Eye (tissue), 1 donor: ENCODE data around the gene XPO4.
"Not testable (repeated sequence)": the region's sequence is repeated elsewhere in the genome, so short reads cannot be mapped to it uniquely, and the experiment has no call there.

Source experiments
- DNase-seq: peaks from one replicate; pipeline ENCODE4 v3.0.0-alpha.2; 2015

The XPO4 gene

GRCh38 chr13:20902438-20903163 is at the start of gene XPO4:
Gene XPO4 (minus strand): TSS chr13:20902746. CDS start chr13:20902738, 8 bp downstream.
- DNase-seq: peak; percentile 95

GRCh38 chr13:20948001-20948400 is 45.5 kb upstream of the XPO4 start:
- DNase-seq: not testable (repeated sequence)

GRCh38 chr13:20945952-20946383 is 43.4 kb upstream of the XPO4 start:
- peak; percentile 23 for DNase-seq

GRCh38 chr13:20942938-20943559 is 40.5 kb upstream of the XPO4 start:
- DNase-seq: no peak

GRCh38 chr13:20940511-20940910 is 38.0 kb upstream of the XPO4 start:
- not testable (repeated sequence) for DNase-seq

GRCh38 chr13:20940083-20940482 is 37.5 kb upstream of the XPO4 start:
- no peak for DNase-seq

GRCh38 chr13:20939662-20940061 is 37.1 kb upstream of the XPO4 start:
- DNase-seq: no peak

- no peak for DNase-seq
Measured at GRCh38 chr13:20938302-20938701, 35.8 kb upstream of the XPO4 start.

GRCh38 chr13:20927596-20928257 is 25.2 kb upstream of the XPO4 start:
- DNase-seq: no peak

- not testable (repeated sequence) for DNase-seq
Measured at GRCh38 chr13:20925395-20925790, 22.8 kb upstream of the XPO4 start.

GRCh38 chr13:20924758-20925394 is 22.3 kb upstream of the XPO4 start:
- DNase-seq: peak; percentile 95

GRCh38 chr13:20923272-20923671 is 20.7 kb upstream of the XPO4 start:
- no peak for DNase-seq

- no peak for DNase-seq
Measured at GRCh38 chr13:20921572-20921971, 19.0 kb upstream of the XPO4 start.

- not testable (repeated sequence) for DNase-seq
Measured at GRCh38 chr13:20915676-20916075, 13.1 kb upstream of the XPO4 start.

- DNase-seq: no peak
Measured at GRCh38 chr13:20911037-20911436, 8.5 kb upstream of the XPO4 start.

GRCh38 chr13:20908714-20909497 is 6.4 kb upstream of the XPO4 start:
- no peak for DNase-seq

- no peak for DNase-seq
Measured at GRCh38 chr13:20904908-20905307, 2.4 kb upstream of the XPO4 start.

GRCh38 chr13:20903164-20903475 is 574 bp upstream of the XPO4 start:
- no peak for DNase-seq

GRCh38 chr13:20901668-20902437 is 693 bp downstream of the XPO4 start:
- DNase-seq: peak; percentile 72

- DNase-seq: no peak
Measured at GRCh38 chr13:20894245-20894644, 8.3 kb downstream of the XPO4 start.

- no peak for DNase-seq
Measured at GRCh38 chr13:20891768-20892167, 10.8 kb downstream of the XPO4 start.

- DNase-seq: no peak
Measured at GRCh38 chr13:20891034-20891433, 11.5 kb downstream of the XPO4 start.
